ENCODE results near the gene SUSD1.

The SUSD1 gene

DNA sequence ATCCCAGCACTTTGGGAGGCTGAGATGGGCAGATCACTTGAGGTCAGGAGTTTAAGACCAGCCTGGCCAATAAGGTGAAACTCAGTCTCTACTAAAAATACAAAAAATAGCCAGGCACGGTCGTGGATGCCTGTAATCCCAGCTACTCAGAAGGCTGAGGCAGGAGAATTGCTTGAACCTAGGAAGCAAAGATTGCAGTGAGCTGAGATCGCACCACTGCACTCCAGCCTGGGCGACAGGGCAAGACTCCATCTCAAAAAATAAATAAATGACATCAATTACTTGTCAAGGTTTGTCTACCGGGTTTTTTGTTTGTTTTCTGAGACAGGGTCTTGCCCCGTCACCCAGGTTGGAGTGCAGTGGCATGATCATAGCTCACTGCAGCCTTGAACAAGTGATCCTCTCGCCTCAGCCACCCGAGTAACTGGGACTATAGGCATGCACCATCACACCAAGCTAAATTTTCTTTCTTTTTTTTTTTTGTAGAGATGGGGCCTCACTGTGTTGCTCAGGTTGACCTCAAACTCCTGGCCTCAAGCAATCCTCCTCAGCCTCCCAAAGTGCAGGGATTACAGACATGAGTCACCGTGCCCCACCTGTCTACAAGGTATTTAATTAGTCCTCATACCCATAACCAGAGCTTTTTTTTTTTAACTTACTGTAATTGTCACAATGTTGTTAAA, 64.9 kb downstream of the SUSD1 start:
- Histone ChIP-seq H3K27ac (no peak overlapping the region), H3K4me3 (no peak overlapping the region)

DNA sequence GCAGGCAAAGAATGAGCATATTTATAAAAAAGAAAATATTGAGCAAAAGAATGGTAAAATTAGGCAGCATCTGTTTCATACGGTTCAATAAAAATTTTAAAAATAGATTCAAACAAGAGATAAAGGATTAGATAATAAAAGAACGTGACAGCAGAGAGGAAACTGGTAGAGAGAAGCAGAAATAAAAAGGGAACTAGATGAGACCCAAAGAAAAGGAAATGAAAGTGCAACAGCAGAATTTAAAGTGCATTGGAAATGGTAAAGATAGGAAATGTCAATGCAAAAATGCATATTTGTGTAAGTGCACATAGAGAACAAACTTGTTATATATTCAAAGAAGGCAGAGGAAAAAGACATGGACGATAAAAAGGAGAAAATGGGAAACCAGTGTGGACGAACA, 70.2 kb downstream of the SUSD1 start:
- Histone ChIP-seq H3K4me3 (no peak overlapping the region), H3K27ac (peak overlapping the region in 2 of 21 experiments; percentile 10 to 53)

DNA sequence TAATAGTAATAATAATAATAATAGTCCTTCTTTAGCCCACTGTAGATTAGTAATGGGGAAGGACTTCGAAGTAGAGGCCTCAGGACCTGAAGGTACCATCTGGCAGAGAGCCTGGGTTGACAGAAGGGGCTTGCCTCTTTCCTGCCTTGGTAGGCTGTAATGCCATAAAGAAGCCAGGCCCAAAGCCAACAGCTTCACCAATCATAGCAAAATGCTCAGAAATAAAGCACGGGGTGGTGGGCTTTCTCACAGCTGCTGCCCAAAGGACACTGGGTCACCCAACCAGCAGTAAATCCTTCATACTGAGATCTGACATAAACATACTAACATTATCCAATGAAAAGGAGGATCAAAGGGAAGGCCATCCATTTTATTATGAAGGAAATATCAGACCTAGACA, 70.7 kb downstream of the SUSD1 start:
- Histone ChIP-seq H3K4me3 (no peak overlapping the region), H3K27ac (peak overlapping the region in 6 of 21 experiments; percentile 7 to 60 (median 32))

DNA sequence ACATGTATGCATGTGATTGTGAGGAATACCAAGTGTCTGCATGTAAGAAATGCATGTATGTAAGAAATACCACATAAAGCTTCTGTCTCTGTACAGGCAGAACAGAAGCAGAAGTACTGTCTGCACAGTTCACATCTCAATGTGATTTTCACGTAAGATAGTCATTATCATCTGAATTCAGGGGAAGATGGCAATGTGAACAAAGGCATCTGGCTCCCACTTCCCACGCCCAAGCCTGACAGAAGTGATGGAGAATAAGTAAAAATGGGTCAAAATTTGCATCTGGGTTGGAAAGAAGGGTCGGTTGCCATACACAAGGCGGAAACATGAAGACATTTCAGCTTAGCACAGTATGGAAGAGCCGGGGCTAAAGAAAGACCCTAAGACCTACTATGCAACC, 71.7 kb downstream of the SUSD1 start:
- no peak overlapping the region for H3K4me3 ChIP-seq
- no peak overlapping the region for H3K27ac ChIP-seq

DNA sequence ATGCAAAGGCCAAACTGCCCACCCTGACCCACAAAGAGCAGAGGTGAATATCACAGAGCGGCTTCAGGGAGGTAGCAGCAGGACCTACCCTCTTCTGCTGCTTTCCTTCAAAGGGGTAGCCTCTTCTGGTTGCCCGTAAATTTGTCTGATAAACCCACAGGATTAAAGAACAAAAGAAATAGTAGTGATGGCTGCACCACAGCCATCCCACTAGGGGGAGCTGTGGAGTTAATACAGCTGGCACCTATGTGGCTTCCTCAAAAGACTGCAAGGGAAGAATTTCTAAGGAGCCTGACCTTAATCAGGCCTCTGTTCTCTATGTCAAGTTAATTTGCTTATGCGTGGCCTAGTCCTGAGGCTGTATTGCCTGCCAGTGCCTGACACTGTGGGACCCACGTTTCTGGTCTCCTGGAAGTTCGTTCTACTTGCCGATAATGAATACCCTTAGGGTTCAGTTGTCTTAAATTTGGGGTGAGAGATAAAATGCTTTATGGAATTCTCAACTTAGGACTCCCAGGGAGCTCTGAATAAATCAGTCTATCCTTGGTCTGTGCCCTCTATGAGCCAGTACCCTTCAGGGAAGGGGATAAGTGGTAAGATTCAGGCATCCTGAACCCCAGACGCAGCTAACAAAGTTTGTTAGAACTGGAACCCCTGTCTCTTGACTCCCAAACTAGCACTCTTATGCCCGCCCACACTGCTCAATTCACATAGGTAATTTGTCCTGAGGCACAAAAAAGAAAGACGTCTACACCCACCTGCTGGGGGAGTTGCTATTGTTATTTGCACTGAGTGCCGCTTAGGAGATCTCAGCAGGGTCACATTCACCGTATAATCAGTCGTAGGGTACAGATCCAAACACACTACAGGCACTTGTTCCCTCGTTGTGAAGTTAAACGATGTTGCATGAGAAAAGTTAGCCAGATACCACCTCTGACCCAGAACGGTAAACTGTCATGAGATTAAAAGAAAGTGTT, 77.1 kb downstream of the SUSD1 start:
- Histone ChIP-seq H3K4me3 (no peak overlapping the region), H3K27ac (peak overlapping the region in 1 of 21 experiments; percentile 20)

DNA sequence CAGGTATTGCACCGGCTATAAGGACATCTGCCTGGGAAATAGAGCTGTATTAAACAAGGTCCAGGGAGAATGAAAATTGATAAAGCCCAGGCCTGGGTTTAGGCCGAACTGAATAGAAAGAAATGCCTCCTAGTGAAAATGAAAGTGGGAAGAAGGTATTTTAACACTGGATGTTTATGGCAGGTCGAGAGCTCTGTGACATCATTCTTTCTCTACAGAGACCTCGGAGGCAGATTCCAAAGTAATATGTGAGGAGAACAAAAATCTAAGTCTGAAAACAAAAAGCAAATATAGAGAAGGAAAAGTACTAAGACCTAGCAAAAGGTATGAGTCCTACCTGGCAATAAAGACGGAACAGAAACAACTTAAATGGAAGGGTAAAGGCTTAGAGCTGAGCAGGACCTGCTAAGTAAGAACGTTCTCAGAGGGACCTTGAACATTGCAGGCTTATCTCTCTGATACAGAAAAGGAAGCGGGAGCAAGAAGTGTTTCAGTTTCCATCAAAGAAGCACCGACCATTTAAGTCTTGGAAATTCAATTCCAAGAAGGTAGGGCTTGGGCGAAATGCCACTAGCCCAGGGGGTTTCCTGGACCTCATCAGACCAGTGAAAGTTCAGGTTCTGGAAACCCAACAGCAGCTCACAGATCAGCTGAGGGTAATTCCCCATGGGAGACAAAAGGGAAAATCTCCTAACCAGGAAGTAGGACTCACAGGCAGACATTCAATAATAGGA, 80.0 kb downstream of the SUSD1 start:
- no peak overlapping the region for H3K4me3 ChIP-seq
- peak overlapping the region in 2 of 21 experiments; percentile 7 to 27 for H3K27ac ChIP-seq

DNA sequence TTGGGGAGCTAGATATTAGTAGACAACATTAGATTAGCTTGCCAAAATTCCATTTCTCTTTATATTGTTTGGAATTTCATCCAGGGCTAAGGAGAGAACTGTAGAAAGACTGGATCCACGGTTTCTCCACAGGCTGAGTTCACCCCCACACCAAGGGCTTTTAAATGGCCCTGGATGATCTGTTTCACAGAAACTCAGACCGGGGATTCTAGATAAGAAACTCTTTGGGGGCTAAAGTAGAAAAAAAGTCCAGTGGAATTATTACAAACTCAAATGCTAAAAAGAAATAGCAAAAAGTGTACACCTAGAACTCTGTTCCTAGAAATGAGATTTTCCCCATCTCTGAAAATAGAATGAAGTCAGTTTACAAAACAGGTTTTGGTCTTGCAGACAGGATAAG, 80.9 kb downstream of the SUSD1 start:
- peak overlapping the region in 1 of 21 experiments; percentile 45 for H3K27ac ChIP-seq
- no peak overlapping the region for H3K4me3 ChIP-seq

DNA sequence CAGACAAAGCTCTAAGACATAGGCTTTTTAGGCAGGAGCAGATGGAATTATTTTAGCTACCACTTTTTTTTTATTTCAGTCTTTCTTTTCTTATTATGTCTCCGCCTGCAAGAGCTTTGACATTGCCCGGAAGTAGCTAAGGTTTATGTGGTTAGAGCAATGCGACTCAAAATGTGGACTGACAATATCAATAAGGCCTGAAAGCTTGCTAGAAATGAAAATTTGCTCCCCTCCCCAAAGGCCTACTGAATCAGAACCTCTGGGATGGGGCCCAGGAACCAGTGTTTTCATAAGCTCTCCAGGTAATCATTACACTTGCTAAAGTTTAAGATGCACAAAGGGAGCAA, 81.3 kb downstream of the SUSD1 start:
- no peak overlapping the region for H3K4me3 ChIP-seq
- peak overlapping the region in 1 of 21 experiments; percentile 45 for H3K27ac ChIP-seq

DNA sequence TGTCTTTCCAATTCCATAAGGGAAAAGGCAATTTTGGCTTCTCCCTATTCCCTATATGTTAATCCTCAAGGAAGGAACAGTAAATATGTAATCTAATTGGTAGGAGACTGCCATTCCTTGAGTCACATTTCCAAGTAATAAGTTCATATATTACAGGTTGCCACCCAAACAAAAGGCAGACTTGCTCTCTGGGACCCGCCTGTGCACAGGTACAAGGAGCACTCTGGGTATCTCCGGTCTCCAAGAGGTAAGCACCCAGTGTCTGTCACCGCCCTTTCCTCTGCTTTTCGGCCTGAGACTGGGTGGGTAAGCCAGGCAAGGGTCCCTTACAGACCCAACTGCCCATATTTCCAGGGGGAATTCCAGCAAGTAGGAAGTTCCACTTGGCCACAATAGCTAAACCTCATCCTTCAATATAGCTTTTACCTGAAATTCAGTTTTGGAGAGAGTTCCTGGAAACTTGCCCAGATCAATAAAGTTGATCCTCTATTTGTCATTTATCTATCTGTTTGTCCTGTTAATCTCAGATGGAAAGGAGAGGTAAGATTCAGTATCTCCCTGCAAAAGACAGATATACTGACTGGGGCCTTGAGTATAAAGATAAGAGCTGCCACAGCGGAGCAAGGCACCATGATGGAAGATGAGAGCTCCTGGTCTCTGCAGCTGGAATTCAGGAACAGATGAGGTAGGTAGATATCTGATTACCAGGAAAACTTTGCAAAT, 81.8 kb downstream of the SUSD1 start:
- H3K27ac ChIP-seq = peak overlapping the region in 1 of 21 experiments; percentile 45
- H3K4me3 ChIP-seq = no peak overlapping the region

DNA sequence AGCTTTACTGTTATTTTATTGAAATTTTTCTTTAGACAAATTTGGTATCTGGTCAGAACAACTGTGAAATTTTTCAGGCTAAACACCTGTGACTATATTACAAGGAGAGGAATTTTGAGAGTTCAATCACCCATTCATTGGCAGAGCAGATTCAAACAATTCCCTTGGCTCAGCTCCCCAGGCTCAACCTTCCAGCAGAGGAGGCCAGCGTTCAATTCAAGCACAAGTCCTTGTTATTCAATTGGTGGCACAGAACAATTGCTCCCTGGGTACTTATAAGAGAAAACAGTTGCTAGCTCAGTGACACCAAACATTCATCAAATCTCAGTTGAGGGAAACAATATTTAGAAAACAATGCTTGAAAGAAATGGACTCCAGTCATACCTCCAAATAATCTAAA, 83.3 kb downstream of the SUSD1 start:
- no peak overlapping the region for H3K4me3 ChIP-seq
- no peak overlapping the region for H3K27ac ChIP-seq

DNA sequence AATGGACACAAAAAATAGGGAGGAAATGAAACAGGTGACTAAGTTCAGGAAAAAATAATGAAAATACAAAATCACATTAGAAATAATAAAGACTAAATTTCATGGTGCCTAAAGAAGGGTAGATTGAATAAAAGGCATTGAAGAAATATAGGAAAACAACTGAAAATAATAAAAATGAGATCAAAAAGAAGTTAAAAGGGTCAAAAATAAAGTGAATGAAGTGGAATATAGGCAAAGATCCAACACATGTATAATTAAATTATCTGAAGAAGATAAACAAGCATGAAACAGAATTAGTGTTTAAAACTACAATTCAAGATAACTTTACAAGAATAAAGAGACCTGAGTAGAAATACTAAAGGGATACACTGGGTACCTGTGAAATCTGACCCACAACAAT, 87.6 kb downstream of the SUSD1 start:
- Histone ChIP-seq H3K4me3 (no peak overlapping the region), H3K27ac (no peak overlapping the region)

DNA sequence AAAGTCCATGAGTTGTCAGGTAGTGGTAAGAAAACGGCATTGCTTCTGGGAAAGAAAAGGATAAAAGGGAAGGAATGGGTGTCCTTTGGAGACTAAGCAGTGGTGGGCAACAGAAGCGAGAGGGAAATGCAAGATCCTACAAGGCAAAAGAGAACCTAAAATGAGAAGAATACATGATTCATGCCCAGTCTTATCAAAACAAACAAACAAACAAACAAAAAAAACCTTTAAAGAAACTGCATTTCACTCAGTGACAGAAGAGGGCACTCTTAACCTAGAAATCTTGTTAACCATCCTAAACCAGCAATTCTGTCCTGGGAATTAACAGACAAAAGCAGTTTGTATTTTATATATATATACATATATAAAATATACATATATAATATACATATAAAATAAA, 88.5 kb downstream of the SUSD1 start:
- H3K27ac ChIP-seq = no peak overlapping the region
- H3K4me3 ChIP-seq = no peak overlapping the region

DNA sequence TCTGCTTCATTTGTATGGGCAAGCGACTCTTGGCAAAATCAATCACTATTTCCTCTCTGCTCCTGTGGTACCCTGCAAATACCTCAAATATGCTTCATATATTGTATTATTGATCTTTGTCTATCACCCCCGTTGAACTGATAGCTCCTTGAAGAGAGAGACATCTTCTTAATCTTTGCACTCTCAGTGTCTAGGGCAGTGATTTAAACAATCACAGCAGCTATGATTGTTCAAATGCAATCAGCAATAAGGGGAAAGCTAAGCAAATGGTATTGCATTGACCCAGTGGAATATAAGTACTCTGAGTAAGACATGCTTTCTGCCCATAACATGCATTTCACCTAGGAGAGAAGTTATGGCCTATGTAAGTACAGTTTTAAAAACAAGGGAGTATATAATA, 90.2 kb downstream of the SUSD1 start:
- Histone ChIP-seq H3K27ac (no peak overlapping the region), H3K4me3 (no peak overlapping the region)

DNA sequence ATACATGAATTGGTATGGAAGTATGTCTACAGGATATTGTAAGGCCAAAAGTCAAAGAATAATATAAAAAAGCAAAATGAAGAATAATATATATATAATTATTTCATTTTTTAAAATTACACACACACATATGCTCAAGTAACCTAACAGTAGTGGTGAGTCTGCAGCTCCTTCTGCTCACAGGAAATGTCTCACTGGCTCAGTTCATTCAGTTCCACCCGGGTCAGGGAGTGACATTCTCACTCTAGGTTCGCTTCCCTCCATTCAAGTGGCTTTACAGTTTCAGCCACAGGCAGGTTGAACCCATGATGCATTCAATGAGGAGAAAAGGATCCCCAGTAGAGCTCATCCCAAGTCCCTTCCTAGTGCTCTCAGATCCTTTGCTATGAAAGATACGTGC, 90.8 kb downstream of the SUSD1 start:
- Histone ChIP-seq H3K27ac (no peak overlapping the region), H3K4me3 (no peak overlapping the region)

DNA sequence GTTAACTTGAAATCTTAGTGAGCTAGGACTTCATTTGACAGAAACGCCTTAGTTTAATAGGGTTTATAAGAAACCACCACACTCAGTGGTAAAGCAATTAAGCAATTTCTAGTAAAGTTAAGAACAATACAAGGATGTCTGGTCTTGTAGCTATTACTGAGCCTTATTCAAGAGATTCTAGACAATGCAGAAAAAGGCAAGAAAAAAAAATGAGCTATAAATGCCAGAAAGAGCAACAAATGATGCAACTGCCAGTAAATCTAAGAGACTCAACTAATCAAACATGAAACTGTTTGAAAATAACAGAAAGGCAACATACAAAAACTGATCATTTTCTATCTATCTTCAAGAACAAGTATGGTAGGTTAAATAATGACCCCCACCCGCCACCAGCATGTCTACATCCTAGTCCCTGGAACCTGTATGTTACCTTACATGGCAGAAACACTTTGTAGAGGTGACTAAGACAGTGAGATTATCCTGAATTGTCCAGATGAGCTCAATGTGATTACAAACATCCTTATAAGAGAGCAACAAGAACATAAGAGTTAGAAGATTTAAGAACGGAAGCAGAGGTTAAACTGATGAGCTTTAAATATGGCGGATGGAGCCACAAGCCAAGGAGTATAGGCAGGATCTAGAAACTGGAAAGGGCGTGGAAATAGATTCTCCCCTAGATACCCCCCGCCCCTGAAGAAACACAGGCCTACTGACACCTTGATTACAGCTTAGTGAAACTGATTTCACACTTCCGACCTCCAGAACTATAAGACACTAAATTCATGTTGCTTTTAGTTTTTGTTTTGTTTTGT, 93.0 kb downstream of the SUSD1 start:
- no peak overlapping the region for H3K4me3 ChIP-seq
- H3K27ac ChIP-seq = no peak overlapping the region

DNA sequence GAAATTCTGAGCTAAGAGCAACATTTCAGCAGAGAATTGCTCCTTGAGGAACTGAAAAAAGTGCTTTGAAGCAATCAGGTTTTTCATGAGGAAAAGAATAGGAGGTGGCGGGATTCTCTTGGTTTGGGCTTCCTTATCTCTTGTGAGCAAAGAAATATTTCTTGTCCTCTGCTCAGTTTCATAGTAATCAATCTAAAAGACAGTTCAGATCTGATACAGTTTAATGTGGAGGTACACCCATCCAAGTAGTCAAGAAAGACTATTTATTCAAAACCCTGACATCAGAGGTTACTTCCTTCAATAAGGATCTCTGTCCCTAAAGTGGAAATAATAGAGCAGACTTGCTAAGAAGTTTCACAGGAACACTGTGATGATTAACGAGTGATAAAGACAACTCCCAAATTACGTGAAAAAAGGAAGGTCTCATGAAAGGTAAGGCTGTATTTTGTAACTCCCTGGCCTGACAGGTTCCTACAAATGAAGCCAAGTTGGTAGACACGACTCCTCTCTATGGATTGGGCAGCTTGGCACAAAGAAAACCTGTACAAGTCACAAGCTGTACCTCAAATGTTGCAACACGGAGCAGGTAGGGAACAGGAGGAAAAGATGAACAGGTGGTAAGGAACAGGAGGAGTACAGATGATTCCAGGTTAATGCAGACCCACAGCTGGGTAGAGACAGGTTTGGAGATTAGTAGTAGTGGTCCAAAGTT, 94.1 kb downstream of the SUSD1 start:
- no peak overlapping the region for H3K4me3 ChIP-seq
- peak overlapping the region in 14 of 21 experiments; percentile 6 to 67 (median 30) for H3K27ac ChIP-seq

DNA sequence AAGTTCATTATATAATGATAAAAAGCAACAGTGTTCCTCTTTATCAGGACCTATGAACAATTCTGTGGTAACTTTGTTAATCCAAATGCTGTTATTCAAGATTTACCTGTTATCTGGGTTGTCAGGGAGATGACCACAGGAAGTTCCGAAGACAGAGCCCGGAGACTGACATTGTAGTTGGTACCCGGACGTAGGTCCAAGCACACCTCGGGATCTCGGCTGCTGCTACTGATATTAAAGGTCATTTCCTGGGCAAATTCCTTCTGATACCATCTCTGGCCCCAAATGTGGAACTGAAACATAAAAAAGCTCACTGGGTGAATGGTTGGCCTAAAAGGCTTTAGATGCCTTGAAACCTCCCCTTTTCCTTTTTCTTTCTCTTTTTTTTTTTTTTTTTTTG, 96.7 kb downstream of the SUSD1 start:
- H3K27ac ChIP-seq = peak overlapping the region in 3 of 21 experiments; percentile 19 to 57 (median 24)
- no peak overlapping the region for H3K4me3 ChIP-seq

DNA sequence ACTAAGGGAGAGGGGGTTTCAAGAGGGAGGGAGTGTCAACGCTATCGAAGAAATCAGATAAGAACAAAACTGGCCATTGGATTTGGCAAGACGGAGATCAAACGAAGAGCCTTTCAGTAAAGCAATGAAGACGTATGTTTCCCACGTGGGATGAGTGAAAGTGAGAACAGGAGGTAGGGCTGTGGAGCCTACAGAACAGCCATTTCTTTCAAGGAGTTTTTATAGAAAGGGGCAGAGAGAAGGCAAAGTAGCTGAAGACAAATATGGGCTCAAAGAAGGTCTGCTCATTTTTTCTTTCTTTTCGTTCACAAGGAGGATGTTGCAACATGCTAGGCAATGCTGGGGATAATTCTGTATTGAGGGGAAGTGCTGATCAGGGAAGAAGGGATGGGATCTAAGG, 98.3 kb downstream of the SUSD1 start:
- Histone ChIP-seq H3K4me3 (no peak overlapping the region), H3K27ac (peak overlapping the region in 3 of 21 experiments; percentile 20 to 93 (median 81))
